SK-N-SH treated with all-trans-retinoic acid at 6 μM for 48 hours (cell line): ENCODE results near the gene ANKRD12.

Experiments used
- ARNTL ChIP-seq: fragments of 450-650 bp; formaldehyde crosslinking; IDR thresholded peaks from 2 replicates; pipeline ENCODE4 v1.5.0; 2020; ENCODE audit warnings: low read depth, mild to moderate bottlenecking, moderate library complexity, borderline replicate concordance
- CSDC2 ChIP-seq: fragments of 250-450 bp; sonication (Bioruptor Pico); IDR thresholded peaks from 2 replicates; pipeline ENCODE4 v1.5.0; 2020; ENCODE audit warnings: mild to moderate bottlenecking, moderate library complexity
- CSRNP3 ChIP-seq: fragments of 250-450 bp; sonication (Bioruptor Pico); IDR thresholded peaks from 2 replicates; pipeline ENCODE4 v1.5.1; 2021; ENCODE audit warnings: mild to moderate bottlenecking, moderate library complexity
- OSR1 ChIP-seq: fragments of 250-450 bp; sonication (Bioruptor Pico); IDR thresholded peaks from 2 replicates; pipeline ENCODE4 v1.8.0; 2022; ENCODE audit warnings: moderate library complexity, mild to moderate bottlenecking, inconsistent platforms
- PATZ1 ChIP-seq: fragments of 250-450 bp; sonication (Bioruptor Pico); IDR thresholded peaks from 2 replicates; pipeline ENCODE4 v1.8.0; 2020; ENCODE audit warnings: mild to moderate bottlenecking, moderate library complexity, borderline replicate concordance
- PPARA ChIP-seq: fragments of 250-450 bp; sonication (Bioruptor Pico); IDR thresholded peaks from 2 replicates; pipeline ENCODE4 v1.5.0; 2020; ENCODE audit warnings: mild to moderate bottlenecking, borderline replicate concordance
- SNAI2 ChIP-seq: fragments of 250-450 bp; sonication (Bioruptor Pico); IDR thresholded peaks from 2 replicates; pipeline ENCODE4 v1.5.0; 2020; ENCODE audit warnings: mild to moderate bottlenecking, moderate library complexity
- ZC3H10 ChIP-seq: fragments of 250-450 bp; sonication (Bioruptor Pico); IDR thresholded peaks from 2 replicates; pipeline ENCODE4 v1.5.1; 2021; ENCODE audit warnings: mild to moderate bottlenecking, moderate library complexity
- ZFP3 ChIP-seq: fragments of 250-450 bp; sonication (Bioruptor Pico); IDR thresholded peaks from 2 replicates; pipeline ENCODE4 v1.5.0; 2020; ENCODE audit warnings: mild to moderate bottlenecking, moderate library complexity
- ZNF8 ChIP-seq: fragments of 450-650 bp; formaldehyde crosslinking; IDR thresholded peaks from 2 replicates; pipeline ENCODE4 v1.5.0; 2020; ENCODE audit warnings: mild to moderate bottlenecking, moderate library complexity

GRCh38 chr18:9206421-9206820 is 69.8 kb downstream of the ANKRD12 start:
- TF ChIP-seq PATZ1 (CRISPR knock-in tag) (no peak), ZNF8 (CRISPR knock-in tag) (no peak), ZFP3 (CRISPR knock-in tag) (no peak), OSR1 (CRISPR knock-in tag) (no peak), CSRNP3 (CRISPR knock-in tag) (no peak), CSDC2 (CRISPR knock-in tag) (no peak), ZC3H10 (CRISPR knock-in tag) (no peak), ARNTL (CRISPR knock-in tag) (no peak), PPARA (no peak), SNAI2 (no peak)
